Cardiac fibroblast (primary cell): ENCODE measurements around the gene SETBP1.

Source experiments
- DNase-seq, 2 donors: peaks; one replicate each; pipeline versions ENCODE4 v3.0.0 to v3.0.0-alpha.2; 2010; ENCODE audit warnings: low read depth in 2 of 2
- H3K4me3 ChIP-seq, 2 donors: replicated peaks in 1 of 2; 1 replicate in 1 of 2; 2 replicates in 1 of 2; pipeline ENCODE4 v1.5.1; 2011; ENCODE audit warnings: low read depth in 2 of 2, low read length in 2 of 2, mild to moderate bottlenecking in 2 of 2, moderate library complexity in 1 of 2
- TF ChIP-seq, protein P1 (sequence below): IDR thresholded peaks from one replicate; pipeline ENCODE4 v1.5.1; 2011; ENCODE audit warnings: low read depth, mild to moderate bottlenecking, low read length, inconsistent platforms

The SETBP1 gene

DNA sequence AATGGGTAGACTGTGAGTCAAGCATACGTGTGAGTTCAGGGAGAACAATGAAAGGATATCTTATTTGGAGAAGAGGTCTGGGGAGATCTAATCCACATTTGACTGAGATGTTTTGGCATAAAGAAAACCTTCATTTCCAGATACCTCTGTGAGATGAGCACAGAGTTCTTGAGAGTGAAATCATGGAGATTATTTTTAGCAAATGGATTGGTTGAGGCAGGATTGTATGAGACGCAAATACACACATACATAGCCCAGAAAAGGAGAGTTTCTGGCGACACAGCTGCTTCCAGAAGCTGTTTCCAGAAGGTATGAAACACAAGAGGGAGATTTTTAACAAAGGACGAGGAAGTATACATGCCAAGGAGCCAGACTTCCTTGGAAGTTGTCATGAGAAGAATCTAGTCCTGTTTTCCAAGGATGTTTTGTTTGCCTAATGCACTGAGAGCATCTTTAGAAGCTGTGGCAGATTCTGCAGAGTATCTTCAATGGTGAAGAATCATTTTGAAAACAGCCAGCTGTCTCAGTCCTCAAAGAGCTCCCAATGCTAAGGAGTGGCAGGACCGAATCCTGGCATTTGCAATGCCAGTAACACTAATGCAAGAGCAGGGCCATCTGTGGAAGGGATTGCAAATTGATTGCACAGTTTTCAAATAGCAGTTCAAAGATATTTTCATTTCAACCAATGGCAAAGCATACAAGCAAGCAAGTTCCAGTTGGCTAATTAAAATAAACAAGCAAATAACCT, 177.2 kb downstream of the SETBP1 start:
- no peak for DNase-seq
- TF ChIP-seq, protein P1, sequence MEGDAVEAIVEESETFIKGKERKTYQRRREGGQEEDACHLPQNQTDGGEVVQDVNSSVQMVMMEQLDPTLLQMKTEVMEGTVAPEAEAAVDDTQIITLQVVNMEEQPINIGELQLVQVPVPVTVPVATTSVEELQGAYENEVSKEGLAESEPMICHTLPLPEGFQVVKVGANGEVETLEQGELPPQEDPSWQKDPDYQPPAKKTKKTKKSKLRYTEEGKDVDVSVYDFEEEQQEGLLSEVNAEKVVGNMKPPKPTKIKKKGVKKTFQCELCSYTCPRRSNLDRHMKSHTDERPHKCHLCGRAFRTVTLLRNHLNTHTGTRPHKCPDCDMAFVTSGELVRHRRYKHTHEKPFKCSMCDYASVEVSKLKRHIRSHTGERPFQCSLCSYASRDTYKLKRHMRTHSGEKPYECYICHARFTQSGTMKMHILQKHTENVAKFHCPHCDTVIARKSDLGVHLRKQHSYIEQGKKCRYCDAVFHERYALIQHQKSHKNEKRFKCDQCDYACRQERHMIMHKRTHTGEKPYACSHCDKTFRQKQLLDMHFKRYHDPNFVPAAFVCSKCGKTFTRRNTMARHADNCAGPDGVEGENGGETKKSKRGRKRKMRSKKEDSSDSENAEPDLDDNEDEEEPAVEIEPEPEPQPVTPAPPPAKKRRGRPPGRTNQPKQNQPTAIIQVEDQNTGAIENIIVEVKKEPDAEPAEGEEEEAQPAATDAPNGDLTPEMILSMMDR, result no peak
- H3K4me3 ChIP-seq, result no peak overlapping the region

DNA sequence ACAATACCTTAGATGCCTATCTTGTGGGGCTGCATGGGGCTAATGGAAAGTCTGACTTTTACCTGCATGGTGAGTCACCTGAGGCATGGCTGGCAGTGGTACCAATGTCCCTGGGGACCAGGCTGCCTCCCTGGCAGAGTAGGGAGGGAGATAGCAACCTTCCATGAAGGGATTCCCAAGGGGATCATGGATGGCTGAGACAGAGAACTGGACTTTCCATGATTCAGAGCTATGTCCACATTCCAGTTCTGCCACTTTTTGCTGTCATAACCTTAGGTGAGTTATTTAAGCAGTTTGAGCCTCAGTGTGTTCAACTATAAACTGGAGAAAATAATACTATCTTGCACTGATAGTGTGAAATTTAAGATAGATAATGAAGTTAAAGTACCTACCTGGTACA, 178.6 kb downstream of the SETBP1 start:
- peak in 1 of 2 donors; percentile 7 for DNase-seq
- H3K4me3 ChIP-seq, result no peak overlapping the region
- TF ChIP-seq, protein P1, result no peak

DNA sequence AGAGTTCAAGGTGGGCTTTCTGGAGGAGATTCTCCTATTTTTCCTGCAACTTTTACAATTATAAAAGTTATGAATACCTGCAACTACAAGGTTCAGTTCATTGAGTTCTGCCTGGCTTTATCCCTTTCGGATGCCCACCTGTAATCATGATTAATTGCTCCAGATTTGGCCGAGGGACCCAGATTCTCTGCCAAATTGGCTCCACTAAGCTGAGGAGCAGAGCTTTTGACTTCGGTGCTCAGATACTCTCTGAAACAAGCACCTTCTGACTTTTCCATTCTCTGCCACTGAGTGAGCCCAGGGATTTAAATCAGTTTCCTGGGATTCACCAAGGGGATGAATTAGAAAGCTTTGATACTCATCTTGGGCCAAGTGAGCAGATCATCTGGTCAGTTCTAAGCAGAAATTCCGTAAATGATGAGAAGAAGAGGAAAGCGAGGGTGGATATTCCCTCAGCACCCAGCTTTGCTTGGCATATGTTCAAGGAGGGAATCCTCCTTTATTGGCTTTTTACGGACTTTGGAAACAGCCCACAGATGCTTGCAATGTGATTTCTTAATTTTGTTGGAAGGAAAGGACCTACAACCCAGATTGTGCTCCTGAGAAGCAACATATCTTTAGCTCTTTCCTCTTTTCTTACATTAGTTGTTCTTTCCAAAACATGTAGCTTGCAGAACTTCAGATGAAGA, 179.2 kb downstream of the SETBP1 start:
- no peak overlapping the region for H3K4me3 ChIP-seq
- no peak for DNase-seq
- TF ChIP-seq, protein P1, result no peak

DNA sequence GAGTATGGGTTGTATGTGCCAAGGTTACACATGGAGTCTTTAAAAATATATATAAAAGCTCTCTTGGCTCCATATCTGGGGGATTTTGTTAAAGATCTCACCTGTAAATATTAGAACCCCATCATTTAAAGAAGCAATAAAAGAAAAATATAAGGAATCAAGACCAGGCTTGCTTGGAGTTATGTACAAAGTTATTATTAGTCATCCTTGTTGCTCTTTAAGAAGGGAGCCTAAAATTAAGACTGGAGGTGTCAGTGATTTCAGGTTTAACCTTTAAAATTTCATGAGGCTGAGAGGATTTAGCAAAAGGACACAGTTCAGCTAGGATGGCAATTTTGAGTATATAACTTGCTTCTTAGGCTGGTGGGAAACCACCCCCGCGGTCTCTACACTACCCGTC, 181.4 kb downstream of the SETBP1 start:
- no peak for DNase-seq
- H3K4me3 ChIP-seq, result no peak overlapping the region
- TF ChIP-seq, protein P1, result no peak

DNA sequence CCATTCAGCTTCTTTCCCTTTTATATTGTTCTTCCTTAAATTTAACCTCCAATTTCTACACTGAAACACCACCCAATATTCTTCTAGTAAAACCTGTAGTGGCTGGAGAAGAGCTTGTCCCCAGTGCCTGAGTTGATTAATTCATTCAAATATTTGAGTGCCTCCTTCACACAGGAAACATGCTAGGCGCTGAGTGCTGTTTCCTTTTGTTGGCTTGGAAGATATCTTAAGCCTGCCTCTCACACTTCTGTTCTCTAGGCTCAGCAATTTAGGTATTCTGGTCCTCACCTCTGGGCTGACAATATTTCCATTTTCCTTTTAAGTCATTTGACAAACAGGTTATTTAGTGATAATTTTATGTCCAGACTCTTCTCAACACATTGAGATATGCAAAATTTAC, 185.4 kb downstream of the SETBP1 start:
- TF ChIP-seq, protein P1, result no peak

DNA sequence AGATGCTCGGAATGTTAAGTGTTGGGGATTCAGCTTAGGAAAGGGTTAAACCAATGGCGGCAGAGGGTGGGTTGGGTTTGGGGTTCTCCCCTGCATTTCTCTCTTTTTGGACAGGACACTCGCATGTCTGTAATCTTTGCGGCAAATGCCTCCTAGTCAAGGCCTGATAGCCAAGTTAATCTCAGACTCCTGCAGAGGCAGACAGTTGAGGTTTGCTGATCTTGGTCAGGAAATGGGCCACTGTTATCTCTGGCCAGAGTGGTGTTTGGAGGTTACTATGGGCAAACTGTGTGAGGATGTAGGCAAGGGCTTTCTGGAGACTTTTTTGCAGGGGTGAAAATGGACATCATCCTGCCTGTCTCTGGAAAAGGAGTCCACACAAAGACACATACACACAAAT, 188.8 kb downstream of the SETBP1 start:
- H3K4me3 ChIP-seq, result no peak overlapping the region
- DNase-seq, result no peak
- TF ChIP-seq, protein P1, result no peak

More for the DNA sequence above, 185.4 kb downstream of the SETBP1 start:
- no peak overlapping the region for H3K4me3 ChIP-seq
- no peak for DNase-seq
